ENCODE measurements around the gene FOXO6. TPM values are rescaled to one million over a fixed set of nuclear protein-coding genes. Genes with fewer than 3 reads are reported as not detected.

FOXO6 gene
- total and polyA plus RNA-seq, 2 of the 13 experiments (the other 11 are each of a cell fraction or from before 2014, with no cell fraction given), result 0.13 TPM; not detected in 1

GRCh38 chr1:41340655-41341364, 20.4 kb upstream of the FOXO6 start (continued):
- TF ChIP-seq GTF3A (CRISPR knock-in tag; conservative IDR thresholded peaks at IDR 0.05) (no peak), ADNP (CRISPR knock-in tag; IDR thresholded peaks at IDR 0.05) (no peak)

- no peak for FAIRE-seq
- H3K4me3 ChIP-seq (replicated peaks in 1 of 3; ENCODE audit: insufficient read depth in 1 of 3, low read depth in 2 of 3, low read length in 3 of 3), result no peak overlapping the region
- CTCF ChIA-PET (ENCODE audit: low intra/inter-chr PET ratio, low total read pairs), result no interaction called here
- TF ChIP-seq ZNF576 (CRISPR knock-in tag; IDR thresholded peaks at IDR 0.05) (no peak), ZNF639 (CRISPR knock-in tag; conservative IDR thresholded peaks at IDR 0.05) (no peak), FOXC1 (CRISPR knock-in tag; IDR thresholded peaks at IDR 0.05; ENCODE audit: borderline replicate concordance) (no peak), ZNF225 (CRISPR knock-in tag; IDR thresholded peaks at IDR 0.05) (no peak), IRX3 (CRISPR knock-in tag; IDR thresholded peaks at IDR 0.05; ENCODE audit: borderline replicate concordance, low read depth) (no peak), ZMYM4 (CRISPR knock-in tag; IDR thresholded peaks at IDR 0.05) (no peak), ZNF83 (CRISPR knock-in tag; IDR thresholded peaks at IDR 0.05; ENCODE audit: borderline replicate concordance) (no peak), ZNF772 (CRISPR knock-in tag; IDR thresholded peaks at IDR 0.05) (no peak), ZNF556 (CRISPR knock-in tag; IDR thresholded peaks at IDR 0.05; ENCODE audit: borderline replicate concordance) (no peak), TBX2 (CRISPR knock-in tag; IDR thresholded peaks at IDR 0.05; ENCODE audit: borderline replicate concordance) (no peak), HCFC1 (IDR thresholded peaks at IDR 0.05; ENCODE audit: low read depth, low read length) (no peak), ZNF572 (CRISPR knock-in tag; IDR thresholded peaks at IDR 0.05) (no peak), ZNF282 (IDR thresholded peaks at IDR 0.05; ENCODE audit: partially characterized antibody) (no peak), NFYC (CRISPR knock-in tag; IDR thresholded peaks at IDR 0.05) (no peak)
- TF ChIP-seq, protein P1, sequence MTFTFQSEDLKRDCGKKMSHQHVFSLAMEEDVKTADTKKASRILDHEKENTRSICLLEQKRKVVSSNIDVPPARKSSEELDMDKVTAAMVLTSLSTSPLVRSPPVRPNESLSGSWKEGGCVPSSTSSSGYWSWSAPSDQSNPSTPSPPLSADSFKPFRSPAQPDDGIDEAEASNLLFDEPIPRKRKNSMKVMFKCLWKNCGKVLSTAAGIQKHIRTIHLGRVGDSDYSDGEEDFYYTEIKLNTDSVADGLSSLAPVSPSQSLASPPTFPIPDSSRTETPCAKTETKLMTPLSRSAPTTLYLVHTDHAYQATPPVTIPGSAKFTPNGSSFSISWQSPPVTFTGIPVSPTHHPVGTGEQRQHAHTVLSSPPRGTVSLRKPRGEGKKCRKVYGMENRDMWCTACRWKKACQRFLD (CRISPR knock-in tag; IDR thresholded peaks at IDR 0.05; ENCODE audit: borderline replicate concordance), result no peak
These were observed 19.9 kb upstream of the FOXO6 start for GRCh38 chr1:41341365-41341683.

More at GRCh38 chr1:41341365-41341683, 19.9 kb upstream of the FOXO6 start:
- Histone ChIP-seq H4K20me1 (ENCODE audit: insufficient read depth, low read length) (no peaks in the 10 kb centered on the region), H2AFZ (ENCODE audit: low read length) (no peak overlapping the region), H3K4me1 (ENCODE audit: insufficient read depth, low read length) (no peaks in the 10 kb centered on the region), H3K36me3 (replicated peaks in 1 of 2; ENCODE audit: control insufficient read depth in 1 of 2, insufficient read depth in 2 of 2, low read length in 2 of 2) (no peaks in the 10 kb centered on the region), H3K9ac (ENCODE audit: insufficient read depth, low read depth, low read length) (no peak overlapping the region), H3K27ac (ENCODE audit: extremely low read length, insufficient read depth, low read length) (no peak overlapping the region), H3K4me2 (ENCODE audit: low read depth, low read length) (no peak overlapping the region), H3K27me3 (ENCODE audit: control insufficient read depth in 1 of 2, insufficient read depth in 2 of 2, low read length in 2 of 2) (peaks cover 0 to 3% of the 10 kb centered on the region in 2 experiments; a peak in 1 of 5 replicates), H3K9me3 (ENCODE audit: low read length) (no peaks in the 10 kb centered on the region), H3K79me2 (ENCODE audit: insufficient read depth, low read length) (no peaks in the 10 kb centered on the region)
- no peak for DNase-seq (ENCODE audit: low spot score)
- in situ Hi-C loops (cut with HindIII; ENCODE audit: extremely low pct_ligation_motif_present, low pct_unique_long_range_greater_than_20kb) (no loop called here), intact Hi-C loops (cut with micrococcal nuclease; ENCODE audit: unreplicated experiment) (no loop called here)
- no TSS peak for BruUV-seq (replicated peaks)
- POLR2A ChIA-PET, result no interaction called here
- no peak for ATAC-seq

Data from HepG2 (cell line).